ENCODE data around the gene PARP8. TPM values are rescaled to one million over a fixed set of nuclear protein-coding genes. Genes with fewer than 3 reads are reported as not detected.
"Not testable (repeated sequence)": the region's sequence is repeated elsewhere in the genome, so short reads cannot be mapped to it uniquely, and the experiment has no call there.

The PARP8 gene
- total RNA-seq, 3 donors from 2014 or later = 24.3 to 41.7 (median 26.2) TPM

DNA sequence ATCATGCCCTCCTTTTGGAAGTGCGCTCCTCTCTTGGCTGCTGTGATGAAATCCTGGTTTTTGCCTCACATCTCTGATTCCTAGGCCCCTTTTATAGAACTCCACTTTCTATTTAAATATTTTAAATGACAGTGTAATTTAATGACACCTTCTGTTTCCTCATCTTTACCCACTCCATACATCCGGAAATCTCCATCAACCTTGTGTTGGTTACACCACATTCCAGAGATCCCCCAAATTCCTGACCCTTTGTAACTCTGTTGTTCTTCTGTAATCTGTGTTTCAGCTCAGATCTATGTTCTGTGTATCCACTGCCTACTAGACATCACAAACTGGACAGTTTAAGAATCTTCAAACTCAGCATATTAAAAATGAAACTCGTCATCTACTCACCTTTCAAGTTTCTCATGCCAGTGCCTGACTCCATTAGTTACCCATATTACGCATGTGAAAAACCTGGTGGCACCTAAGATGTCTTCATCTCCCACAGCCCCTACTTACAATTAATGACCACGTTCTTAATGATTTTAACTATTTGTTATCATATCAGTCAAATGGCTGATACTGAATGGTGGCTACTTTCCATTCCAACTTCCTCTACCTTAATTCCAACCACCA lies 25.1 kb downstream of the PARP8 start:
- no peak for TF ChIP-seq POLR2A (IDR thresholded peaks at IDR 0.05)
- TF ChIP-seq, protein P1, sequence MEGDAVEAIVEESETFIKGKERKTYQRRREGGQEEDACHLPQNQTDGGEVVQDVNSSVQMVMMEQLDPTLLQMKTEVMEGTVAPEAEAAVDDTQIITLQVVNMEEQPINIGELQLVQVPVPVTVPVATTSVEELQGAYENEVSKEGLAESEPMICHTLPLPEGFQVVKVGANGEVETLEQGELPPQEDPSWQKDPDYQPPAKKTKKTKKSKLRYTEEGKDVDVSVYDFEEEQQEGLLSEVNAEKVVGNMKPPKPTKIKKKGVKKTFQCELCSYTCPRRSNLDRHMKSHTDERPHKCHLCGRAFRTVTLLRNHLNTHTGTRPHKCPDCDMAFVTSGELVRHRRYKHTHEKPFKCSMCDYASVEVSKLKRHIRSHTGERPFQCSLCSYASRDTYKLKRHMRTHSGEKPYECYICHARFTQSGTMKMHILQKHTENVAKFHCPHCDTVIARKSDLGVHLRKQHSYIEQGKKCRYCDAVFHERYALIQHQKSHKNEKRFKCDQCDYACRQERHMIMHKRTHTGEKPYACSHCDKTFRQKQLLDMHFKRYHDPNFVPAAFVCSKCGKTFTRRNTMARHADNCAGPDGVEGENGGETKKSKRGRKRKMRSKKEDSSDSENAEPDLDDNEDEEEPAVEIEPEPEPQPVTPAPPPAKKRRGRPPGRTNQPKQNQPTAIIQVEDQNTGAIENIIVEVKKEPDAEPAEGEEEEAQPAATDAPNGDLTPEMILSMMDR (IDR thresholded peaks at IDR 0.05) = no peak
- no peak for TF ChIP-seq POLR2AphosphoS5 (IDR thresholded peaks at IDR 0.05)
- Histone ChIP-seq H3K27ac (no peak overlapping the region), H3K27me3 (no peaks in the 10 kb centered on the region), H3K9me3 (no peaks in the 10 kb centered on the region), H3K4me3 (no peak overlapping the region), H3K4me1 (no peaks in the 10 kb centered on the region), H3K36me3 (no peaks in the 10 kb centered on the region)
- intact Hi-C loops (cut with DNase I; ENCODE audit: low total_unique reads) = no loop called here
- no peak for DNase-seq (ENCODE audit: low spot score in 2 of 2)

GRCh38 chr5:50694027-50694590 lies 27.7 kb downstream of the PARP8 start:
- Histone ChIP-seq H3K27me3 (no peaks in the 10 kb centered on the region), H3K27ac (no peak overlapping the region), H3K4me1 (no peaks in the 10 kb centered on the region), H3K4me3 (no peak overlapping the region), H3K36me3 (no peaks in the 10 kb centered on the region), H3K9me3 (no peaks in the 10 kb centered on the region)
- TF ChIP-seq POLR2AphosphoS5 (IDR thresholded peaks at IDR 0.05) = no peak
- intact Hi-C loops (cut with DNase I; ENCODE audit: low total_unique reads) = no loop called here
- DNase-seq (ENCODE audit: low spot score in 2 of 2) = no peak

DNA sequence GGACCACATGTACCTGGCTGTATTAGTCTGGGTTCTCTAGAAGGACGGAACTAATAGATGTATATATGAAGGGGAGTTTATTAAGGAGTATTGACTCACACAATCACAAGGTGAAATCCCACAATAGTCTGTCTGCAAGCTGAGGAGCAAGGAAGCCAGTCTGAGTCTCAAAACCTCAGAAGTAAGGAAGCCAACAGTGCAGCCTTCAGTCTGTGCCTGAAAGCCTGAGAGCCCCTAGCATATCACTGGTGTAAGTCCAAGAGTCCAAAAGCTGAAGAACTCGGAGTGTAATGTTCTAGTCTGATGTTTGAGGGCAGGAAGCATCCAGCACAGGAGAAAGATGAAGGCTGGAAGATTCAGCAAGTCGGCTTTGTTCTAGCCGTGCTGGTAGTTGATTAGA lies 28.2 kb downstream of the PARP8 start:
- H3K36me3 ChIP-seq; H3K4me3 ChIP-seq; H3K9me3 ChIP-seq; H3K27me3 ChIP-seq; intact Hi-C loops (cut with DNase I; ENCODE audit: low total_unique reads); DNase-seq (ENCODE audit: low spot score in 2 of 2); H3K27ac ChIP-seq; H3K4me1 ChIP-seq: not testable (repeated sequence)

- H3K27me3 ChIP-seq = no peaks in the 10 kb centered on the region
- TF ChIP-seq POLR2AphosphoS5 (IDR thresholded peaks at IDR 0.05) (no peak), POLR2A (IDR thresholded peaks at IDR 0.05) (no peak)
- TF ChIP-seq, protein P1 (IDR thresholded peaks at IDR 0.05) = no peak
- intact Hi-C loops (cut with DNase I; ENCODE audit: low total_unique reads) = no loop called here
- no peaks in the 10 kb centered on the region for H3K4me1 ChIP-seq
- H3K4me3 ChIP-seq = no peak overlapping the region
- no peak overlapping the region for H3K27ac ChIP-seq
- no peak for DNase-seq (ENCODE audit: low spot score in 2 of 2)
- no peaks in the 10 kb centered on the region for H3K36me3 ChIP-seq
- no peaks in the 10 kb centered on the region for H3K9me3 ChIP-seq
These were observed 31.3 kb downstream of the PARP8 start for GRCh38 chr5:50697739-50698138.

GRCh38 chr5:50699737-50700136 lies 33.3 kb downstream of the PARP8 start:
- Histone ChIP-seq H3K9me3 (no peaks in the 10 kb centered on the region), H3K27me3 (no peaks in the 10 kb centered on the region), H3K4me3 (no peak overlapping the region), H3K27ac (no peak overlapping the region), H3K4me1 (no peaks in the 10 kb centered on the region), H3K36me3 (no peaks in the 10 kb centered on the region)
- no peak for DNase-seq (ENCODE audit: low spot score in 2 of 2)
- TF ChIP-seq POLR2AphosphoS5 (IDR thresholded peaks at IDR 0.05) (no peak), POLR2A (IDR thresholded peaks at IDR 0.05) (no peak)
- TF ChIP-seq, protein P1 (IDR thresholded peaks at IDR 0.05) = no peak
- intact Hi-C loops (cut with DNase I; ENCODE audit: low total_unique reads) = no loop called here

DNA sequence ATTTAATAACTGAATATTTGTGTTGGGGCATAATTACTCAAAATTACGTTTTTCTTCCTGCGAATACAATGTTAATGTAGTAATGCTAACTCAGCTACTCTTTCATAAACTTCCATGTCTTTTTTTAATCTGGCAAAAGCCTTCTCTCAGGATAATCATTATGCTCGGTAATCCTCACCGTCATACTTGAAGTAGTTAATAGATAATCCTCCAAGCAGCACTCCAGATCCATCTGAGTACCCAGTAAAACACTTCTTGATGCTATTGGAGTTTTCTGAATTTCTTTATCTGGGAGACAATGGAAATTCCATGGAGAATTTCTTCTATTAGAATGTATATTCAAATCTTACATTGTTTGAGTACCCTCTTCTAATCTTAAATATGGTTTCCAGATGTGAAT lies 34.3 kb downstream of the PARP8 start:
- no peak overlapping the region for H3K4me3 ChIP-seq
- intact Hi-C loops (cut with DNase I; ENCODE audit: low total_unique reads) = no loop called here
- H3K27ac ChIP-seq = no peak overlapping the region
- H3K27me3 ChIP-seq = no peaks in the 10 kb centered on the region
- H3K36me3 ChIP-seq = no peaks in the 10 kb centered on the region
- H3K9me3 ChIP-seq = no peaks in the 10 kb centered on the region
- H3K4me1 ChIP-seq = no peaks in the 10 kb centered on the region
- DNase-seq (ENCODE audit: low spot score in 2 of 2) = no peak
- TF ChIP-seq POLR2A (IDR thresholded peaks at IDR 0.05) (no peak), POLR2AphosphoS5 (IDR thresholded peaks at IDR 0.05) (no peak)
- TF ChIP-seq, protein P1 (IDR thresholded peaks at IDR 0.05) = no peak
